Cardiac septum (tissue), 1 donor: Measurements from ENCODE around the gene NOB1. TPM values are rescaled to one million over a fixed set of nuclear protein-coding genes. Genes with fewer than 3 reads are reported as not detected.
"Not testable (repeated sequence)": the region's sequence is repeated elsewhere in the genome, so short reads cannot be mapped to it uniquely, and the experiment has no call there.

Source experiments
- DNase-seq: peaks from one replicate; pipeline ENCODE4 v3.0.0-alpha.2; 2020; ENCODE audit warnings: low spot score
- intact Hi-C: fragments of 100-400 bp; cut with DNase I; formaldehyde crosslinking; loops from one replicate; pipeline ENCODE4 v1.14.0; 2022
- long read RNA-seq: library from polyadenylated mRNA; unstranded; transcript quantifications from one replicate; pipeline ENCODE4 v2.0.0, GENCODE V29; 2021
- total RNA-seq: library from RNA; stranded (reverse); fragmentation: NEBNext Ultra II Directional; extraction: Animal tissue kit (Norgen Biotek cat#: 25700); gene quantifications from one replicate; pipeline ENCODE4 v1.2.1, GENCODE V29; 2021
- donor health status: DM: no; HTN: no; CAD: no.

NOB1 gene
- total RNA-seq, result 16.1 TPM
- long read RNA-seq, transcript NOB1-201 (9 exons, 1,734 nt), result major isoform, 7 of 8 reads
- long read RNA-seq, partial matches to known transcripts, result 0 of 8 reads
- long read RNA-seq, other reads (novel, unspliced or antisense), result 1 of 8 reads

- peak; percentile 99 for DNase-seq
- intact Hi-C loops, result loop anchor here (2.0 kb wide), 2 partner anchors 46 to 358 kb away; no protein-coding TSS in a partner anchor
These were observed at the start of gene NOB1 for GRCh38 chr16:69754469-69755310. NOB1 (minus strand) TSS chr16:69754926; CDS start chr16:69754910, 16 bp downstream.

GRCh38 chr16:69804297-69804696, 49.6 kb upstream of the NOB1 start:
- intact Hi-C loops, result no loop called here
- DNase-seq, result no peak

- DNase-seq, result no peak
- intact Hi-C loops, result loop anchor here (5.0 kb wide), 1 partner anchor 58 kb away; no protein-coding TSS in a partner anchor
These were observed 44.9 kb upstream of the NOB1 start for GRCh38 chr16:69799611-69800031.

- no peak for DNase-seq
- intact Hi-C loops, result loop anchor here (5.0 kb wide), 1 partner anchor 59 kb away; no protein-coding TSS in a partner anchor
These were observed 43.7 kb upstream of the NOB1 start for GRCh38 chr16:69798466-69798865.

GRCh38 chr16:69796285-69797118, 41.8 kb upstream of the NOB1 start:
- DNase-seq, result no peak
- intact Hi-C loops, result loop anchor here (1.0 to 5.0 kb wide), 2 partner anchors 61 to 134 kb away; no protein-coding TSS in a partner anchor

- DNase-seq, result no peak
- intact Hi-C loops, result no loop called here
These were observed 39.8 kb upstream of the NOB1 start for GRCh38 chr16:69794486-69794885.

GRCh38 chr16:69793526-69793925, 38.8 kb upstream of the NOB1 start:
- intact Hi-C loops, result no loop called here

GRCh38 chr16:69791391-69791847, 36.7 kb upstream of the NOB1 start:
- intact Hi-C loops, DNase-seq: not testable (repeated sequence)

More at GRCh38 chr16:69793526-69793925, 38.8 kb upstream of the NOB1 start:
- no peak for DNase-seq

- intact Hi-C loops, result no loop called here
These were observed 33.2 kb upstream of the NOB1 start for GRCh38 chr16:69787883-69788282.

GRCh38 chr16:69784586-69784985, 29.9 kb upstream of the NOB1 start:
- no peak for DNase-seq
- intact Hi-C loops, result no loop called here

More at GRCh38 chr16:69787883-69788282, 33.2 kb upstream of the NOB1 start:
- no peak for DNase-seq

- intact Hi-C loops, result no loop called here
- DNase-seq, result no peak
These were observed 26.4 kb upstream of the NOB1 start for GRCh38 chr16:69781118-69781517.

GRCh38 chr16:69779724-69780123, 25.0 kb upstream of the NOB1 start:
- intact Hi-C loops, result no loop called here
- no peak for DNase-seq

- no peak for DNase-seq
- intact Hi-C loops, result no loop called here
These were observed 20.8 kb upstream of the NOB1 start for GRCh38 chr16:69775563-69775962.

GRCh38 chr16:69773260-69773947, 18.7 kb upstream of the NOB1 start:
- intact Hi-C loops, result no loop called here
- no peak for DNase-seq

GRCh38 chr16:69771651-69771967, 16.9 kb upstream of the NOB1 start:
- DNase-seq, result no peak
- intact Hi-C loops, result no loop called here

- no peak for DNase-seq
- intact Hi-C loops, result no loop called here
These were observed 14.7 kb upstream of the NOB1 start for GRCh38 chr16:69769404-69769803.

- intact Hi-C loops, result no loop called here
- DNase-seq, result no peak
These were observed 13.9 kb upstream of the NOB1 start for GRCh38 chr16:69768666-69769065.

GRCh38 chr16:69767459-69768229, 12.9 kb upstream of the NOB1 start:
- intact Hi-C loops, result no loop called here

GRCh38 chr16:69763599-69763942, 8.8 kb upstream of the NOB1 start:
- intact Hi-C loops, result no loop called here
- no peak for DNase-seq

More at GRCh38 chr16:69767459-69768229, 12.9 kb upstream of the NOB1 start:
- no peak for DNase-seq
